ENCODE results near the gene ZBTB12.

GRCh38 chr6:31911826-31912585 lies 10.1 kb upstream of the ZBTB12 start:
- no peak for TF ChIP-seq POLR2A (IDR thresholded peaks at IDR 0.05)
- TF ChIP-seq, protein P1, sequence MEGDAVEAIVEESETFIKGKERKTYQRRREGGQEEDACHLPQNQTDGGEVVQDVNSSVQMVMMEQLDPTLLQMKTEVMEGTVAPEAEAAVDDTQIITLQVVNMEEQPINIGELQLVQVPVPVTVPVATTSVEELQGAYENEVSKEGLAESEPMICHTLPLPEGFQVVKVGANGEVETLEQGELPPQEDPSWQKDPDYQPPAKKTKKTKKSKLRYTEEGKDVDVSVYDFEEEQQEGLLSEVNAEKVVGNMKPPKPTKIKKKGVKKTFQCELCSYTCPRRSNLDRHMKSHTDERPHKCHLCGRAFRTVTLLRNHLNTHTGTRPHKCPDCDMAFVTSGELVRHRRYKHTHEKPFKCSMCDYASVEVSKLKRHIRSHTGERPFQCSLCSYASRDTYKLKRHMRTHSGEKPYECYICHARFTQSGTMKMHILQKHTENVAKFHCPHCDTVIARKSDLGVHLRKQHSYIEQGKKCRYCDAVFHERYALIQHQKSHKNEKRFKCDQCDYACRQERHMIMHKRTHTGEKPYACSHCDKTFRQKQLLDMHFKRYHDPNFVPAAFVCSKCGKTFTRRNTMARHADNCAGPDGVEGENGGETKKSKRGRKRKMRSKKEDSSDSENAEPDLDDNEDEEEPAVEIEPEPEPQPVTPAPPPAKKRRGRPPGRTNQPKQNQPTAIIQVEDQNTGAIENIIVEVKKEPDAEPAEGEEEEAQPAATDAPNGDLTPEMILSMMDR (IDR thresholded peaks at IDR 0.05), result no peak

All from esophagus squamous epithelium (tissue), 4 donors.